A549 (cell line): ENCODE data around the gene ADAP1. TPM values are rescaled to one million over a fixed set of nuclear protein-coding genes. Genes with fewer than 3 reads are reported as not detected.

Experiments
- ATAC-seq, 2 experiments: fragments of 200-7000 bp in 1 of 2; fragments of >200 bp in 1 of 2; cut with Nextera tagmentation in 1 of 2; cut with Tn5 transposase in 1 of 2; 3 replicates each; pipeline versions ENCODE4 v1.8.0 to v1.9.1; 2018 to 2020; ENCODE audit warnings: mild to moderate bottlenecking in 1 of 2, moderate library complexity in 1 of 2
- CTCF ChIA-PET: fragments of 300-600 bp; sonication (Branson Sonifier 250); formaldehyde crosslinking; extraction: SDS; loops from one replicate; lab custom pipeline; 2021; ENCODE audit warnings: antibody characterized with exemption, inconsistent platforms; lab: Yijun Ruan, JAX
- POLR2A ChIA-PET: fragments of 350-600 bp; formaldehyde crosslinking; extraction: SDS; loops from one replicate; lab custom pipeline; 2021; ENCODE audit warnings: antibody characterized with exemption, inconsistent platforms; lab: Yijun Ruan, JAX
- DNase-seq, 2 experiments: peaks; one replicate each; pipeline versions ENCODE4 v3.0.0 to v3.0.0-alpha.2; 2011 to 2016; ENCODE audit warnings: low read depth in 1 of 2, low spot score in 1 of 2
- FAIRE-seq: peaks from 2 replicates; lab custom pipeline; 2011; peaks lifted over from hg19 to GRCh38; lab: Jason Lieb, UNC
- H3K27ac ChIP-seq, 2 experiments: fragments of >200 bp; sonication (Bioruptor Twin); formaldehyde crosslinking; 3 replicates each; pipeline ENCODE4 v1.5.1; 2016 to 2017
- H3K4me1 ChIP-seq: fragments of >200 bp; sonication (Bioruptor Twin); formaldehyde crosslinking; 3 replicates; pipeline ENCODE4 v1.6.1; 2016
- H3K4me2 ChIP-seq: fragments of >200 bp; sonication (Bioruptor Twin); formaldehyde crosslinking; 3 replicates; pipeline ENCODE4 v1.6.1; 2016
- H3K4me3 ChIP-seq: fragments of >200 bp; sonication (Bioruptor Twin); formaldehyde crosslinking; 3 replicates; pipeline ENCODE4 v1.5.1; 2016
- H3K9me3 ChIP-seq: fragments of >200 bp; sonication (Bioruptor Twin); formaldehyde crosslinking; 3 replicates; pipeline ENCODE4 v1.6.1; 2016
- CBX8 ChIP-seq: fragments of 200-600 bp; sonication (generic); IDR thresholded peaks from 2 replicates; pipeline ENCODE4 v1.6.1; 2016
- CEBPB ChIP-seq, 2 experiments: fragments of >200 bp in 1 of 2; sonication (Bioruptor Twin) in 1 of 2; formaldehyde crosslinking in 1 of 2; IDR thresholded peaks; 2 replicates each; pipeline ENCODE4 v1.6.1; 2012 to 2016
- CHD2 ChIP-seq: fragments of 150-350 bp; IDR thresholded peaks from 2 replicates; pipeline ENCODE4 v1.6.1; 2014; ENCODE audit warnings: low read length; ENCODE audit not compliant: partially characterized antibody
- EP300 ChIP-seq, 2 experiments: fragments of >200 bp; sonication (Bioruptor Twin); formaldehyde crosslinking; IDR thresholded peaks; 2 replicates in 1 of 2; 3 replicates in 1 of 2; pipeline ENCODE4 v1.6.1; 2016 to 2017
- HEYL ChIP-seq: fragments of 250-450 bp; sonication (Bioruptor Pico); IDR thresholded peaks from 2 replicates; pipeline ENCODE4 v1.8.0; 2021; ENCODE audit warnings: mild to moderate bottlenecking, moderate library complexity
- HOXA7 ChIP-seq: fragments of 250-450 bp; sonication (Bioruptor Pico); IDR thresholded peaks from 2 replicates; pipeline ENCODE4 v1.5.0; 2020; ENCODE audit warnings: mild to moderate bottlenecking, moderate library complexity
- JUN ChIP-seq, 2 experiments: fragments of >200 bp; sonication (Bioruptor Twin); formaldehyde crosslinking; IDR thresholded peaks; 2 replicates in 1 of 2; 3 replicates in 1 of 2; pipeline ENCODE4 v1.6.1; 2016 to 2017
- MAZ ChIP-seq: fragments of 150-350 bp; IDR thresholded peaks from 2 replicates; pipeline ENCODE4 v1.6.1; 2014; ENCODE audit warnings: antibody characterized with exemption, low read depth, low read length, borderline replicate concordance
- NFE2L2 ChIP-seq: fragments of 150-350 bp; conservative IDR thresholded peaks from 2 replicates; pipeline ENCODE4 v1.6.1; 2014; ENCODE audit warnings: low read length
- NR3C1 ChIP-seq: fragments of >200 bp; sonication (Bioruptor Twin); formaldehyde crosslinking; IDR thresholded peaks from 3 replicates; pipeline ENCODE4 v1.6.1; 2017
- POLR2A ChIP-seq: IDR thresholded peaks from 2 replicates; pipeline ENCODE4 v1.6.1; 2012; ENCODE audit warnings: mild to moderate bottlenecking, low read length
- TFCP2L1 ChIP-seq: fragments of 250-450 bp; sonication (Bioruptor Pico); IDR thresholded peaks from 2 replicates; pipeline ENCODE4 v1.5.0; 2021; ENCODE audit warnings: mild to moderate bottlenecking
- TP53 ChIP-seq: fragments of 250-450 bp; sonication (Bioruptor Pico); IDR thresholded peaks from 2 replicates; pipeline ENCODE4 v1.5.0; 2021; ENCODE audit warnings: mild to moderate bottlenecking, moderate library complexity
- WGBS: methylation state at CpG from one replicate; pipeline ENCODE4 v1.1.6; 2017; ENCODE audit errors: missing lambda C conversion rate; 5-methylcytosine and 5-hydroxymethylcytosine counted together
- polyA plus RNA-seq, 4 experiments: library from polyadenylated mRNA; depleted of rRNA in 3 of 4; stranded (reverse); fragments of >200 nt; fragmentation: RNase III in 1 of 4; extraction: RNeasy Plus Mini Kit Qiagen cat#74134 plus additional on column Dnase treatment in 1 of 4; gene quantifications; 2 replicates in 3 of 4; 3 replicates in 1 of 4; pipeline ENCODE4 v1.2.3, GENCODE V29; 2011 to 2017
- TF ChIP-seq, protein P1 (sequence below): IDR thresholded peaks from 2 replicates; pipeline ENCODE4 v1.6.1; 2012
- TF ChIP-seq, protein P2 (sequence below): fragments of 200-600 bp; sonication (generic); IDR thresholded peaks from 2 replicates; pipeline ENCODE4 v1.6.1; 2016; ENCODE audit warnings: antibody characterized with exemption, mild to moderate bottlenecking, moderate library complexity
- TF ChIP-seq, protein P3 (sequence below): fragments of >200 bp; sonication (Bioruptor Twin); formaldehyde crosslinking; IDR thresholded peaks from 3 replicates; pipeline ENCODE4 v1.5.1; 2016

ADAP1 gene
- polyA plus RNA-seq, 2 of the 4 experiments (the other 2 are of a cell fraction) = 1.7 to 2.5 TPM

DNA sequence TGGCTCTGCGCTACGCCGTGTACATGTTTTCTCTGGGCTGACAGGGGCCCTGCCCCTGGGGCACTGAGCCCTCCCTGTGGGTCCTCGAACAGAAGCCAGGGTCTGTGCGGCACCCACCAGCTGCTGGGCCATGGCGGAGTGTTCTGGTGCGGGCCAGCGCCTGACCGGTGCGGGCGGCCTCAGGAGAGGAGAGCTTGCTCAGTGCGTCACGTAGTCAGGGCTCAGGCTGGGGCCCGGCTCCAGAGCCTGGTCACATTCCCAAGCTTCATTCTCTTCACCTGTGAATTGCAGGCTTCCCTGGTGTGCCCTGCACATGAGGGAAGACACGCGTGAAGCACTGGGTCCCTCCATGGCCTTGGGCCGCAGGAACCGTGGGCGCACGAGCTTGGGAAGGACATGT, 62.7 kb downstream of the ADAP1 start (continued):
- TF ChIP-seq, protein P1, sequence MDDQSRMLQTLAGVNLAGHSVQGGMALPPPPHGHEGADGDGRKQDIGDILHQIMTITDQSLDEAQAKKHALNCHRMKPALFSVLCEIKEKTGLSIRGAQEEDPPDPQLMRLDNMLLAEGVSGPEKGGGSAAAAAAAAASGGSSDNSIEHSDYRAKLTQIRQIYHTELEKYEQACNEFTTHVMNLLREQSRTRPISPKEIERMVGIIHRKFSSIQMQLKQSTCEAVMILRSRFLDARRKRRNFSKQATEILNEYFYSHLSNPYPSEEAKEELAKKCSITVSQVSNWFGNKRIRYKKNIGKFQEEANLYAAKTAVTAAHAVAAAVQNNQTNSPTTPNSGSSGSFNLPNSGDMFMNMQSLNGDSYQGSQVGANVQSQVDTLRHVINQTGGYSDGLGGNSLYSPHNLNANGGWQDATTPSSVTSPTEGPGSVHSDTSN = no peak
- TF ChIP-seq NFE2L2 (no peak), CHD2 (no peak), POLR2A (no peak), HOXA7 (no peak), CBX8 (no peak)
- TF ChIP-seq, protein P2, sequence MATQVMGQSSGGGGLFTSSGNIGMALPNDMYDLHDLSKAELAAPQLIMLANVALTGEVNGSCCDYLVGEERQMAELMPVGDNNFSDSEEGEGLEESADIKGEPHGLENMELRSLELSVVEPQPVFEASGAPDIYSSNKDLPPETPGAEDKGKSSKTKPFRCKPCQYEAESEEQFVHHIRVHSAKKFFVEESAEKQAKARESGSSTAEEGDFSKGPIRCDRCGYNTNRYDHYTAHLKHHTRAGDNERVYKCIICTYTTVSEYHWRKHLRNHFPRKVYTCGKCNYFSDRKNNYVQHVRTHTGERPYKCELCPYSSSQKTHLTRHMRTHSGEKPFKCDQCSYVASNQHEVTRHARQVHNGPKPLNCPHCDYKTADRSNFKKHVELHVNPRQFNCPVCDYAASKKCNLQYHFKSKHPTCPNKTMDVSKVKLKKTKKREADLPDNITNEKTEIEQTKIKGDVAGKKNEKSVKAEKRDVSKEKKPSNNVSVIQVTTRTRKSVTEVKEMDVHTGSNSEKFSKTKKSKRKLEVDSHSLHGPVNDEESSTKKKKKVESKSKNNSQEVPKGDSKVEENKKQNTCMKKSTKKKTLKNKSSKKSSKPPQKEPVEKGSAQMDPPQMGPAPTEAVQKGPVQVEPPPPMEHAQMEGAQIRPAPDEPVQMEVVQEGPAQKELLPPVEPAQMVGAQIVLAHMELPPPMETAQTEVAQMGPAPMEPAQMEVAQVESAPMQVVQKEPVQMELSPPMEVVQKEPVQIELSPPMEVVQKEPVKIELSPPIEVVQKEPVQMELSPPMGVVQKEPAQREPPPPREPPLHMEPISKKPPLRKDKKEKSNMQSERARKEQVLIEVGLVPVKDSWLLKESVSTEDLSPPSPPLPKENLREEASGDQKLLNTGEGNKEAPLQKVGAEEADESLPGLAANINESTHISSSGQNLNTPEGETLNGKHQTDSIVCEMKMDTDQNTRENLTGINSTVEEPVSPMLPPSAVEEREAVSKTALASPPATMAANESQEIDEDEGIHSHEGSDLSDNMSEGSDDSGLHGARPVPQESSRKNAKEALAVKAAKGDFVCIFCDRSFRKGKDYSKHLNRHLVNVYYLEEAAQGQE = no peak
- TF ChIP-seq, protein P3, sequence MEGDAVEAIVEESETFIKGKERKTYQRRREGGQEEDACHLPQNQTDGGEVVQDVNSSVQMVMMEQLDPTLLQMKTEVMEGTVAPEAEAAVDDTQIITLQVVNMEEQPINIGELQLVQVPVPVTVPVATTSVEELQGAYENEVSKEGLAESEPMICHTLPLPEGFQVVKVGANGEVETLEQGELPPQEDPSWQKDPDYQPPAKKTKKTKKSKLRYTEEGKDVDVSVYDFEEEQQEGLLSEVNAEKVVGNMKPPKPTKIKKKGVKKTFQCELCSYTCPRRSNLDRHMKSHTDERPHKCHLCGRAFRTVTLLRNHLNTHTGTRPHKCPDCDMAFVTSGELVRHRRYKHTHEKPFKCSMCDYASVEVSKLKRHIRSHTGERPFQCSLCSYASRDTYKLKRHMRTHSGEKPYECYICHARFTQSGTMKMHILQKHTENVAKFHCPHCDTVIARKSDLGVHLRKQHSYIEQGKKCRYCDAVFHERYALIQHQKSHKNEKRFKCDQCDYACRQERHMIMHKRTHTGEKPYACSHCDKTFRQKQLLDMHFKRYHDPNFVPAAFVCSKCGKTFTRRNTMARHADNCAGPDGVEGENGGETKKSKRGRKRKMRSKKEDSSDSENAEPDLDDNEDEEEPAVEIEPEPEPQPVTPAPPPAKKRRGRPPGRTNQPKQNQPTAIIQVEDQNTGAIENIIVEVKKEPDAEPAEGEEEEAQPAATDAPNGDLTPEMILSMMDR = no peak

DNA sequence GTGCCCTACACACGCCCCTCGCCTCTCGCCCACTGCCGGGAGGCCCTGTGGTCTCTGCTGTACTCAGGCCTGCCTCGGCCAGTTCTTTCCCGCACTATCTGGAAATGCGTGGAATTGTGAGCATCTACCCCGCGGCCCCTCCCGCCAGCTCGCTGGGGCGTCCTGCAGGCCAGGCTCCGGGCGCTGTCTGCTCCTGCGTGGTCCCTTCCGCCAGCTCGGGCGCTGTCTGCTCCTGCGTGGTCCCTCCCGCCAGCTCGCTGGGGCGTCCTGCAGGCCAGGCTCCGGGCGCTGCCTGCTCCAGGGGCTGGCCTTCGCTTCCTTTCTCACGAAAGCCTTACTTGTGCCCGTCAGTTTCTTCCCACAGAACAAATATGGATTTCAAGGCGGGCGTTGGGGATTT, 63.2 kb downstream of the ADAP1 start:
- POLR2A ChIA-PET = no interaction called here
- no peaks in the 10 kb centered on the region for H3K4me1 ChIP-seq
- no peak overlapping the region for H3K4me3 ChIP-seq
- ATAC-seq (no peak), DNase-seq (no peak)
- H3K9me3 ChIP-seq = no peaks in the 10 kb centered on the region
- H3K27ac ChIP-seq = no peak overlapping the region
- H3K4me2 ChIP-seq = no peak overlapping the region
- TF ChIP-seq TP53 (CRISPR knock-in tag) = no peak
- no peak for TF ChIP-seq MAZ
- no peak for TF ChIP-seq JUN (IDR thresholded peaks at IDR 0.05)
- TF ChIP-seq TFCP2L1 (CRISPR knock-in tag) = no peak
- no peak for TF ChIP-seq HEYL (CRISPR knock-in tag)
- no peak for TF ChIP-seq CEBPB (IDR thresholded peaks at IDR 0.05)
- TF ChIP-seq NR3C1 = no peak
- TF ChIP-seq, protein P2 = no peak
- TF ChIP-seq, all 56 proteins: peak for 0
- CTCF ChIA-PET = interaction anchor here (0.8 to 2.2 kb wide), 3 partner anchors 10 to 20 kb away, joined by 3 to 7 read pairs (median 3); no protein-coding TSS in a partner anchor
- WGBS = 95% methylated on average over 29 of the region's 29 CpGs
- no peak for FAIRE-seq

DNA sequence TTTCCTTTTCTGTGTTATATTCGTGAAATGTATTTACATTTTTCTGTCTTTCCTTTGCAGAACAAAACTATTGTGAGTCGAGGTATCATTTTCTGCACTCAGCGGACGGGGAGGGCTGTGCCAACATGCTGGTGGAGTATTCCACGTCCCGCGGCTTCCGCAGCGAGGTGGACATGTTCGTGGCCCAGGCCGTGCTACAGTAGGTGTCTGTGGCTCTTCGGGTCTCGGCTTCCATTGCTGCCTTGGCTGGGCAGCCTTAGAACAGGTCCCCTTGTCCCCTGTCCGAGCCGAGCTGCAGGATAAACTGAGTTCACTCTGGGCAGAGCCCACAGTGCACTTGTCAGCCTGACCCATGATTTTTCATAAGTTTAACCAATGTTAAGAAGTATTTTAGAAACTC, 63.6 kb downstream of the ADAP1 start:
- no peak overlapping the region for H3K4me2 ChIP-seq
- H3K4me1 ChIP-seq = no peaks in the 10 kb centered on the region
- H3K4me3 ChIP-seq = no peak overlapping the region
- ATAC-seq = no peak
- ChIA-PET POLR2A (no interaction called here), CTCF (interaction anchor here (1.1 to 2.2 kb wide), 2 partner anchors 11 to 19 kb away, joined by 3 to 7 read pairs; no protein-coding TSS in a partner anchor)
- H3K9me3 ChIP-seq = no peaks in the 10 kb centered on the region
- no peak for TF ChIP-seq EP300 (IDR thresholded peaks at IDR 0.05)
- TF ChIP-seq, protein P1 = no peak
- TF ChIP-seq TP53 (CRISPR knock-in tag) = no peak
- 95% methylated on average over 15 of the region's 15 CpGs for WGBS
- no peak overlapping the region for H3K27ac ChIP-seq
- FAIRE-seq = no peak
- DNase-seq = no peak
